Hematopoietic multipotent progenitor cell treated with erythropoietin and hydrocortisone succinate and interleukin-3 and kit ligand, for 17 days (in vitro differentiated cells): Measurements from ENCODE around the gene STRN3.
"Not testable (repeated sequence)": the region's sequence is repeated elsewhere in the genome, so short reads cannot be mapped to it uniquely, and the experiment has no call there.

Experiments
- DNase-seq: peaks from one replicate; pipeline ENCODE4 v3.0.0-alpha.2; 2015; ENCODE audit warnings: low spot score

The STRN3 gene

DNA sequence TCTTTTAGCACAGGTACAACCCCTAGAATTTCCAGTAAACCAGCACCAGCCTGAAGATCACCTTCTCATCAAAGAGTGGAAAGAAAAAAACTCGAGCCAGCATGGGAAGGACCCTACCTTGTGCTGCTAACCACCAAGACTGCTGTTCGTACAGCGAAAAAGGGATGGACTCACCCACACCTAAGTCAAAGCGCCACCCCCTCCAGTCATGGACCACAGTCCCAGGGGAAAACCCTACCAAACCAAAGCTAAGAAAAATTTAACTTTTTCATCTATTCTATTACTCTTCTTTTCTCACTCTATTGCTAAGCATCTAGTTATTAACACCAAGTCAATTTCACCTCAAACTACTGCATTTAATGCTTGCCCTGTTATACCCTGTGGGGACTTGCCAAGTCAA, 56.4 kb downstream of the STRN3 start:
- not testable (repeated sequence) for DNase-seq

DNA sequence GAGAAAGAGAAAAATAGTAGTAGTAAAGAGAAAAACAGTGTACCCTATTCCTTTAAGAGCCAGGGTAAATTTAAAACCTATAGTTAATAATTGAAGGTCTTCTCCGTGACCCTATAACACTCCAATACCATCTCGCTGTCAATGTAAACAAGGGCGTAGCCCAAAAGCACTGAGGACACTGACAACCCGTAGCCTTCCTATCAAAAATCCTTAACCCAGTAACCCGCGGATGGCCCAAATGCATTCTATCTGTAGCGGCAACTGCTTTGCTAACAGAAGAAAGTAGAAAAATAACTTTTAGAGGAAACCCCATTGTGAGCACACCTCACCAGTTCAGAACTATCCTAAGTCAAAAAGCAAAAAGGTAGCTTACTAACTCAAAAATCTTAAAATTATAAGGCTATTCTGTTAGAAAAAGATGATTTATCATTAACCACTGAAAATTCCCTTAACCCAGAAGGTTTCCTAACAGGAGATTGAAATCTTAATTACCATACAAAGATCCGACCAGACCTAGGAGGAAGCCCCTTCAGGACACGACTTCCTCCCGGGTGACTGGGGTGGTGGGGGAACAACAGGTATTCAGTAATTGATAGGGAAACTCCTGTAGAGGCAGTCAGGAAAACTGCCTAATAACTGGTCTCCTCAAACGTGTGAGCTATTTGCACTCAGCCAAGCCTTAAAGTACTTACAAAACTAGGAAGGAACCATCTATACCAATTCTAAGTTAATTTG, 58.6 kb downstream of the STRN3 start:
- not testable (repeated sequence) for DNase-seq

DNA sequence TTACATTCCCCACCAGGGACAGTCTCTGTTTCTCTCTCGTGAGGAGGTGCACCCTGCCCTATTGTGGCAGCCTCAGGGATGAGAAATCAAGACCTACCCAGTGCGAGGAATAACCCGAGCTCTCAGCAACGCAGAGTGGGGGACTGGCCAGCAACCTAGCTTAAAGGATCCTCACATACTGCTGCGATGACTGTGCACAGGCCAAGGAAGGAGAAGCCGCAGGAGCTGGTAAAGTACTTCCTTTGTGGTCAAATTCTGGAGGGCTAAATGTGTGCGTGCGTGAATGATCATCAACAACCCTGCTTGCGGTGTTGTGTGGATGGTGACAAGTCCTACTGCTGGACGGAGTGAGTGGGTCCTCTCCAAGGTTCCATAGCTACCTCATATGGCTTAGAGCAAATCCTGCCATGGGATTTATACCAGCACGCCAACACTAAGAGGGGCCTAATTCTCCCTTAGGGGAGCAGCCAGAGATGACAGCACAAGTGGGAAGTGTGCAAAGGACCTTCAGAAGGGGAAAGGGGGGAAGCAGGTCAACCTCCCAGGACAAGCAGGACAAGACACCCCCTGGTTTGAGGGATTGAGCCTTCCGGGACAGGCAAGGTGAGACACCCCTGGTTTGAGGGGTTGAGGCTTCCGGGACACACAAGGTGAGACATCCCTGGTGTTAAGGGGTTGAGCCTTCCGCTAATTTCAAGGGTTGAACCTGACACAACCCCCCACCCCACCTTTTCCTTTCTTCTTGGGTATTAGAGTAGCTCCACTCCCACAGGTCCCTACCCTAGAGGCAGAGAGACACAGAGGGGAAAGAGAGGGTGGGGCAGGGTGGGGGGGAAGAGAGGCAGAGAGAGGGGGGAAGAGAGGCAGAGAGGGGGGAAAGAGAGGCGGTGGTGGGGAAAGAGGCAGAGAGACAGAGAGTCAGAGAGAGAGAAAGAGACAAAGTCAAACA, 59.5 kb downstream of the STRN3 start:
- DNase-seq: no peak

DNA sequence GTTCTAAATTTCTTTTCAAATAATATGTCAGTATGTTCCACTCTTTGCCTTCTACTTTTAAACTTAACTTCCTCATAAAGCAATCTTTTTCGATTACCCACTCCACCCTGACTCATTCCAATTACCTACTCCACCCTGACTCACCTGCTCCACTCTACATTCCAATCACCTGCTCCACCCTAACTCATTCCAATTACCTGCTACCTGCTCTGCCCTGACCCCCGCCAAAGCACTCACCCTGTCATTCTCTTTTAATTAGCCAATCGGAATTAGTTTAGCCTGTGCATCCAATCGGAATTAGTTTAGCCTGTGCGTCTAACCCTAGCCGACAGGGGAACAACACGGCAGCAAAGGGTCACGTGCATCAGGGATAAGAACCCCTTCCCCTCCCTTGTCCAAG, 60.3 kb downstream of the STRN3 start:
- not testable (repeated sequence) for DNase-seq

DNA sequence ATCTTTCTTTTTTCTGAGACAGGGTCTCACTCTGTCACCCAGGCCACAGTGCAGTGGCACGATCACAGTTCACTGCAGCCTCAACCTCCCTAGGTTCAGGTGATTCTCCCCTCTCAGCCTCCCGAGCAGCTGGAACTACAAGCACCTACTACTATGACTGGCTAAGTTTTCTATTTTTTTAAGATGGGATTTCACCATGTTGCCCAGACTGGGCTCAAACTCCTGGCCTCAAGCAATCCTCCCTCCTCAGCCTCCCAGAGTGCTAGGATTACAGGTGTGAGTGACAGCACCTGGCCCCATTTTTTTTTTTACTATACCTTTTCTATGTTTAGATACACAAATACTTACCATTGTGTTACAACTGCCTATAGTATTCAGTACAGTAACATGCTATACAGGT, 63.6 kb downstream of the STRN3 start:
- DNase-seq: not testable (repeated sequence)

DNA sequence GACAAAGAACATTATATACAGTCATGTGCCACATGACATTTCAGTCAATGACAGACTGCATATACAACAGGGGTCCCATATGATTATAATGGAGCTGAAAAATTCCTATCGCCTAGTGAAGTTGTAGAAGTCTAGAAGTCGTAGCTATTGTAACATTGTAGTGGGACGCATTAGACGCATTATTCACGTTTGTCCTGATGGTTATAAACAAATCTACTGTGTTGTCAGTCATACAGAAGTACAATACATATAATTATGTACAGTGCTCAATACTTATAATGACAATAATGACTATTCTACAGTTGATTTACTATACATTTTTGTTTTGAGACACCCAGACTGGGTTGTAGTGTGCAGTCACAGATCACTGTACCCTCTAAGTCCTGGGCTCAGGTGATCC, 64.8 kb downstream of the STRN3 start:
- DNase-seq: no peak

DNA sequence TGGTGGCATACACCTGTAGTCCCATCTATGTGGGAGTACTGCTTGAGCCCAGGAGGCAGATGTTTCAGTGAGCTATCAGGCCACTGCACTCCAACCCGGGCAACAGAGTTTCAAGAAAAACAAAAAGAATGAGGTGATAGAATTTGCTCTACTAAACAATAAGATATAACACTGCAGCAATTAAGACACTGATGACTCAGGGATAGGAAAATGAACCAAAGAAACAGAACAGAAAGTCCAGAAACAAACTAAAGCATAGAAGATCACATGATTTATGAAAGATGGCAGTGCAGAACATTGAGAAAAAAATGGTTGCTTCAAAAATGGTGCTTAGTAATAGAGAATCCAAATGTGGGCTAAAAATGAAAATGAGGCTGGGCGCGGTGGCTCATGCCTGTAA, 66.0 kb downstream of the STRN3 start:
- DNase-seq: no peak

DNA sequence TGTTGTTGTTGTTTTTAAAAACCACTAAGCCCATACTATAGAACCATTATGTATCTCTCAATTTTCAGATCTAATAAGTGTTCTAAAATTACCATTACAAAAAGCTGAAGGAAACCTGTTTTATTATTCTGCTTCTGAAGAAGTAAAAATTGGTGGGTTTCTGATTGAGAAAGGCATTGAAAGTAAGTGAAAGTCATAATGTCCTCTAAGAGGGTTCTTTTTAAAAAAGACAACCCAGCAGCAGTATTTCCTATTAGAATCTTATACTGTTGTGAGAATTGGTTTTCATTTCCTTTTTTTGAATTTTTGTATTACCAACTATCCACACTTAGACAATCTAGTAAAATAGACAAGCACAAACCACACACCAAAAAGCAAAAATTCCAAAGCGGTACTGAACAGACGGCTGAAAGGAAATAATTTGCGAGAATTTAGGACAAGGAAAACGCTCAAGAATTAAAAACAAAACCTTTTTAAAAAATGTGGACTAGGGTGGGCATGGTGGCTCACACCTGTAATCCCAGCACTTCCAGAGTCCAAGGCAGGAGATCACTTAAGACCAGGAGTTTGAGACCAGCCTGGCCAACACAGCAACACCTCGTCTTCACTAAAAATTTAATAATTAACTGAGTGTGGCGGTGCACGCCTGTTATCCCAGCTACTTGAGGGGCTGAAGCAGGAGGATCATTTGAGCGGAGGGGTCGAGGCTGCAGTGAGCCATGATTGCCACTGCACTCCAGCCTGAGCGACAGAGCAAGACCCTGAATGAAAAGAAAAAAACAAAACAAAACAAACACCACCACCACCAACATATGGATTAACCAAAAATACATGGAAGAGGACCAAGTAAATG, 67.4 kb downstream of the STRN3 start:
- no peak for DNase-seq

DNA sequence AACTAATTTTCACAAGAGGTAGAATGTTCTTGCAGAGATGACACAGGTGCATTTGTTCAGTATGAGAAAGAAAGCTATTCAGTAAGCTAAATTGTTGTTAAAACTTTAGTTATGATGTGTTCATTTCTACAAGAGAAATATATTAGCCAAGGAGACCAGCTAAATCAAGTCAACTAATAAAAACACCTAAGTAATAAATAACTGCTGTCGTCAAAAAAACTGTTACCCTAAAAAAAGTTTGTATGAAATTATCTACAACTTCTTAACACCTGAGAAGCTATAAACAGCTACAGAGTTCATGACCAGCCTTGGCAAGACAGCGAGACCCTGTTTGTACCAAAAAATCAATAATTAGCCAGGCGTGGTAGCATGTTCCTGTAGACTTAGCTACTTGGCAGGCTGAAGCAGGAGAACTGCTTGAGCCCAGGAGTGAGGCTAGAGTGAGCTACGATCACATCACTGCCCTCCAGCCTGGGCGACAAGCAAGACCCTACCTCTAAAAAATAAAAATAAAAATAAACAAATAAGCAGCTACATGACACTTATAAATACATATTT, 68.3 kb downstream of the STRN3 start:
- no peak for DNase-seq

DNA sequence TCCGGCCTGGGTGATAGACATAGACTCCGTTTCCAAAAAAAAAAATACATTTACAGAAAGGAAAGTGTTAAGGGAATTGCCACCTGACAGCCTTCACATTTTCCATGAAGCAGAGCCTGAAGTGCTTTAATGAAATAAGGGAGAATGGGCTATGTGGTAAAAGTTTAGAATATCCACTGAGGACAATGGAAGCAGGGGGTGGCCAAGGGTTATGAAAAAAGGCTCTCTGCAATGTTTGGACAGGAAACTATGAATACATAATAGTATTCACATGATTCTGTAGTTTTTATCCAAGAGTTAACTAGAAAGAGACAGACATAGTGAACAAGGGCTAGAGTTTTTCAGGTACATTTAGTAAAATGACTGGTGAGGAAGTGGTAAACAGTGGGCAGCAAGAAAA, 76.5 kb downstream of the STRN3 start:
- DNase-seq: no peak

DNA sequence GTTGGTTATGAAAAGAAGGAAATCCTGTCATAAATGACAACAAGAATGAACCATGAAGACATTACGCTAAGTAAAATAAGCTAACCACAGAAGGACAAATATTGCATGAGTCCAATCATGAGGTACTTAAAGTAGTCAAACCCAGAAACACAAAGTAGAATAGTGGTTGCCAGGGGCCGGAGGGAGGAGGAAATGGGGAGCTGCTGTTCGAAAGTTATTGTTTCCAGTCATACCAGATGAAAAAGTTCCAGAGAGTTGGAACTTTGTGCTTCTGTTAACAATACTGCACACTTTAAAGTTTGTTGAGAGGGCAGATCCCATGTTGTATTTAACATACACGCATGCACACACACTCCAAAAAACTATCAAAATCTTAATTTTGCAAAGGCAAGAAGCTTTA, 82.5 kb downstream of the STRN3 start:
- no peak for DNase-seq

DNA sequence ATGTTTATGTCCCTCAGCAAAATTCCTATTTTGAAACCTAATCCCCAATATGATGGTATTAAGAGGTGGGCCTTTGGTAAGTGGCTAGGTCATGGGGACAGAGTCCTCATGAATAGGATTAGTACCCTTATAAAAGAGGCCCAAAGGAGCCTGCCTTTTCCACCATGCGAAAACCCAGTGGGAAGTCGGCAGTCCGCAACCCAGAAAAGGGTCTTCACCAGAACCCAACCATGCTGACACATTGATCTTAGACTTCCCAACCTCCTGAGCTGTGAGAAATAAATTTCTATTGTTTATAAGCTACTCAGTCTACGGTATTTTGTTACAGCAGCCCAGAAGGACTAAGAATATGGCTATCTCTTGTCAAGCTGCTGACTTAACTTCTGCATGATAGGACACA, 85.3 kb downstream of the STRN3 start:
- DNase-seq: no peak

DNA sequence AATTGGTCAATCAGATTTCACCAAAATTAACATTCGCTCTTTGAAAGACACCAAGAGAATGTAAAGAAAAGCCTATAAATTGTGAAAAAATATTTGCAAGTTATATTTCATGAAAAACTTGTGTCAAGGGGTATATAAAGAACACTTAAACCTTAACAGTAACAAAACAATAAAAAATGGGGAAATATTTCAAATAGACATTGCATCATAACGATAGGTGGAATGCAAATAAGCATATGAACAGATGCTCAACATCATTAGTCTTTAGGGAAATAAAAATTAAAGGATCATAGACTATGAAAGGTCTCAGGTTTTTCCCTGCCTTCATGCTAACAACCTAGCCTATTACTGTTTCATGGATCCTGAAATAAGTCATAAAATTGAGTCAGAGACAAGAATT, 87.6 kb downstream of the STRN3 start:
- no peak for DNase-seq

DNA sequence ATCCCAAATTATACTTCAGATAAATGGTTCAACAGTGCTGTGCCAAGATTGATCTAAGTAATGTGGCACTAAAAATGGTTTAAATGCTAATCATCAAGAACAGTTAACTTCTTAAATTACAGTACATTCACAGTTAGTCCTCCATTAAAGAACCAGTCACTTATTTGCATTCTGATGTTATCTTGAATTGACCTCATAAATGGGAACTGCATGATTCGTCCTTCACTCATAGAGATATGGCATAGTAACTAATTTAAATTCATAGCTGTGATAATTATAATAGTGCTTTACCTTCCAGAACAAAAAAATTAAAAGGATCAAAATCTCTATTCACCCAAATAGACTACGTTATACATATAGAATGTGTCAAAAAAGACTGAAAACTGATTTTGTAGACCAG, 90.7 kb downstream of the STRN3 start:
- no peak for DNase-seq

DNA sequence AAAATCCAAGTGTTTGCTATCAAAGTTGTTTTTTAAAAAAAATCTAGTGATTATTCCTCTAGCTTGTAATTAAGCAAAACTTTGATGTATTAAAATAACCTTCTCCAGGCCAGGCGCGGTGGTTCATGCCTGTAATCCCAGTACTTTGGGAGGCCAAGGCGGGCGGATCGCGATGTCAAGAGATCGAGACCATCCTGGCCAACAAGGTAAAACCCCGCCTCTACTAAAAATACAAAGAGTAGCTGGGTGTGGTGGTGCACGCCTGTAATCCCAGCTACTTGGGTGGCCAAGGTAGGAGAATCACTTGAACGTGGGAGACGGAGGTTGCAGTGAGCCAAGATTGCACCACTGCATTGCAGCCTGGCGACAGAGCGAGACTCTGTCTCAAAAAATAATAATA, 92.2 kb downstream of the STRN3 start:
- DNase-seq: not testable (repeated sequence)

DNA sequence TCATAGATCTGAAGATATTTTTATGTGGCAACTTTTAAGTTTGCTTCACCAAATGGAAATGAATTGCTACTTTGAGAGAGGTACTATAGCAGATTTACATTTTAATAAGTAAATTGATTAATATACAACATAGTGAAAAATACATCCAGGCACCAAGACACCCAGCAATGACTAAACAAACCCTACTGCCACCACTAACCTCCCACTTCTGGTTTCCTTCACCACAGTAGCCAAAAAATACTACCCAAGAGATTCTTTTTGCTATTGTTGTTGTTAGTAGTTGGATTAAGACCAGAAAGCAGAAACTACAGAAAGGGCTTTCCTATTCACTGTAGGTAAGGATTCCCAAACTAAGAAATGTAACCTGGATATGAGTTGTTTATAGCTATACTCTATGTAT, 97.7 kb downstream of the STRN3 start:
- no peak for DNase-seq

DNA sequence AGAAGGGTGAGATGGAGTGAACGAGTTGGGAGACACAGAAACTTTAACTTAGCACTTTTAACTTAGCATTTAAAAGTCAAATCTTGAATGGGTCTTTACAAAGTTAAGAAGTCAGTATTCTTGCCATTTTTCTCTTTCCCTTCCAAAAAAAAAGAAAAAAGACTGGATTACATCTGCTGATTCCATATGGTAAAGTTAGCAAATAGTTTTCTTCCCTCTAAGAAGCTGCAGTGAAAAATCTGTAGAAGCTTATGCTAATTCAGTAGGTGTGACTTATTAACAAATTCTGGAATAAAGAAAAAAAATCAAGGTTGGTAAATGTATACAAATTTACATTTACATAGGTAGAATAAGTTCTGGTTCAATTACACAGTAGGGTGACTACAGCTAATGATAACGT, 100.9 kb downstream of the STRN3 start:
- no peak for DNase-seq

DNA sequence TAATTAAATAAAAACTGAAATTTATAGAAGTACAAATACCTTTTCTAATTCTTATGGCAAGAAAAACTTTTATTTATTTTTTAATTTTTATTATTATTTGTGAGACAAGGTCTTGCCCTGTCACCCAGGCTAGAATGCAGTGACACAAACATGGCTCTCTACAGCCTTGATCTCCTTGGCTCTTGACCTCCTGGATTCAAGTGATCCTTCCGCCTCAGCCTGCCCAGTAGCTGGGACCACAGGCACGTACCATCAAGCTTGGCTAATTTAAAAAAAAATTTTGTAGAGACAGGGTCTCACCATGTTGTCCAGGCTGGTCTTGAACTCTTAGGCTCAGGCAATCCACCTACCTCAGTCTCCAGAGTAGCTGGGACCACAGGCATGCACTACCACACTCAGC, 104.4 kb downstream of the STRN3 start:
- DNase-seq: no peak

DNA sequence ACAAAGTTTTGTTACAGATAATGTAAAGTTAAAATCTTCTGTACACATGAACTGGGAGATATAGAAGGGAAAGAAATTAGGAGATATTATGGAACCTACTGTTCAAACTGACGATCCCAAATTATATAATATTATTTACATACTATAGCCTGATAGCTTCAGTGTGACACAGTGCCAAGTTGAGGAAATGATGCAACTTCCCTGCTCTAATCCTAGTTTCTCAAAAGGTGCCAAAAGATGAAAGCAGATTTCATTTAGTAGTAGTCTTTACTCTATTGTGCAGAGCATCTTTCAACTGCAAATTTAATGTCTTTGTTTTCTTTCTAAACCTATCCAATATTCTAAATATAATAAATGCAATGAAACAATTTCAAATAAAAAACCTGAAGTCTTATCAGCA, 104.9 kb downstream of the STRN3 start:
- no peak for DNase-seq

DNA sequence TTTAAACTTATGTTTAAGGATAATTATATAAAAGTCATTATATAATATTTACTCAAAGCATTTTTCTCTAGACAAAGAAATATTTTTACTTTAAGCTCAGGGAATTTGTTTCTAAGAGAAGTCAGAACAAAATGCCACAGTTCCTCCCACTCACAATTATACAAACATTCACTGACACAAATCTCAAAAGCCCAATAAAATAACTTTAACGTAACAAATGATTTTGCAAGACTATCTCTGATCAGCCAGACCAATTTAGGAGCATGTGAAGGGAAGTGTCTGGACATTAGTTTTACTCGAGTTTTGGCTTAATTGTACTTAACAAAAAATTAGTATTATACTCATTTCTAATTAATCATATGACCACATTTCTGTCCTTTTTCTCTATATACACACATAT, 110.6 kb downstream of the STRN3 start:
- DNase-seq: no peak

DNA sequence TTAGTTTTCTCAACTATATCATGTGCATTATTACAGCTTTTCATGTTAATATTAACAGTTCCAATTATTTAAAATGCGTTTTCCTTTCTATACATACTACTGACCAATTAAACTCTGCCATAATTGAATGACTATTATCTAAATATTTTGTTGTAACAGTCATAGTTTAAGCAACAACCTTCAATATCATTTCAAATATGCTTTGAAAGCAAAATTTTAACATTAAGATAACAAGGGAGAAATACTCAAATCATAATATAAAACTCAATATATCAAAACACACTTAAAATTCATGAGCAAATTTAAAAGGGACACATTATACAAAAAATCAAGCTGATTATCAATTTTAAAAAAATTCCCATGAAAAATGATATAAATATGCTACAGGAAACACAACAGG, 111.4 kb downstream of the STRN3 start:
- no peak for DNase-seq

DNA sequence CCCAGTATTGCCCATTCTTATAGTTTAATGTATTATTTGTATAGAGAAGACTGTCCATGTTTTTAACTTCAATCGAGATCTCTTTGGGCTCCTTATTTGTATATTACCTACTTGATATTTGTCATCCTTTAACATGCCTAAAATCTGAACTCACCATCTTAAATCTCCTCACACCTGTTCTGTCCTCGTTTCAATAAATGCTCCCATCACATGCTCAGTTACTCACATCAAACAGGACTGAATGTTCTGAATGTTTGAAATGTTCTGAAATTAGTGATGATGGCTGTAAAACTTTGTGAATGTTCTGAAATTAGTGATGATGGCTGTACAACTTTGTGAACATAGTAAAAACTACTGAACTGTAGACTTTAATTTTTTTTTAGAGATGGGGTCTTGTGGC, 117.4 kb downstream of the STRN3 start:
- DNase-seq: no peak
